ENCODE measurements around the gene IGSF23.

The IGSF23 gene

DNA sequence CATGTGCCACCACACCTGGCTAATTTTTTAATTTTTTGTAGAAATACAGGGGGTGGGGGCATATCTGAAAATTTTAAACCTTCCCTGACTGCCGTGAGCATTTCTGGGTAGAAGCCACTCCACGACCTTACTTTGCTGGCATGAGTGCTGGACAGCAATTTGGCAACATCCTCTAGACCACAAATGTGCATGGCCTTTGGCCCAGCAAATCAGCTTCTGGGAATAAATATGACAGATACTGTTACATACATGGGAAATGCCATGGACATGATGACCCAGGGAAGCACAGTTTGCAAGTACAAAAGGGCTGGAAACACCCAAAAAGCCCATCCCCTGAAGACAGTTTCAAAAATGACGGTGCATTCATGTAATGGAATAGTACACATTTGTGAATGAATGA lies 27.2 kb downstream of the IGSF23 start:
- DNase-seq (ENCODE audit: low read depth, low spot score) = no peak

DNA sequence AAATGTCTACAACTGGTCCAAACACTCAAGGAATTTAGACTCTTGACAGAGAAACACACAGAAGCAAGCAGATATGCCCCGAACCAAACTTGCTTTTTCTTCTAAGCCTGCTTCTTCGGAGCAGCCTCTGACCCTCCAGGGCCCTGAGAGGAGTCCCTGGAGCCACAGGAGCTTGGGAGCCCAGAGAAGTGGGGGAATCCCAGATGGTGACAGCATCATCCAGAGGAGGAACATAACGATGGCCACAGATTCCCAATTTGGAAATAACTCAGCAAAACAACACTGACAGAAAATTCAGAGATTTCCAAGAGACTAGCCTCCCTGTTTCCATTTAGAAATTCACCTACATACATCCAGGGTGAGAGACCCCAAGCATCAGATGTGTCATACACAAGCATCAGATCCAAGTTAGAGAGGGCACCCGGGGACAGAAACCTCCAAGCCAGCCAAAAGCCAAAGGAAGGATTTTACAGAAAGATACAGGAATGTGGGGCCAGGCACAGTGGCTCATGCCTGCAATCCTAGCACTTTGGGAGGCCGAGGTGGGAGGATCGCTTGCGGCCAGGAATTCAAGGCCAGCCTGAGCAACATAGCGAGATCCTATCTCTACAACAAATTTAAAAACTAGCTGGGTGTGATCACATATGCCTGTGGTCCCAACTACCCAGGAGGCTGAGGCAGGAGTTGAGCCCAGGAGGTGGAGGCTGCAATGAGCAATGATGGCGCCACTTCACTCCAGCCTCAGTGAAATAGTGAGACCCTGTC lies 28.3 kb downstream of the IGSF23 start:
- no peak for DNase-seq (ENCODE audit: low read depth, low spot score)

DNA sequence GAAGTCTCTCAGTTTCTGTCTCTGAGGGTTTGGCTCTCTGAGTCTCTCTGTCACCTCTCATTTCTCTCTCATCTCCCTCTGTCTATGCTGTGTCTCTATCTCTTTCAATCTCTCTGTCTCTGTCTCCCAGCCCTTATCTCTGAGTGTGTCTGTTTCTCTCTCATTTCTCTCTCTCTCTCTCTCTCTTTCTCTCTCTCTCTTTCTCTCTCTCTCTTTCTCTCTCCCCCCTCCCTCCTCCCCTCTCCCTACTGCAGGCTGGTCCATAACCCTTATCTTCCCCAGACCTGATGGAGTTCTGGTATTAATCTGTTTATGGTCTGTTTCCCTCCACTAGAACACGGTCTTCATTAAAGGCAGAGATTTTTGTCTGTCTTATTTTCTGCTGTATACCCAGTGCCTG lies 29.0 kb downstream of the IGSF23 start:
- DNase-seq (ENCODE audit: low read depth, low spot score) = no peak

DNA sequence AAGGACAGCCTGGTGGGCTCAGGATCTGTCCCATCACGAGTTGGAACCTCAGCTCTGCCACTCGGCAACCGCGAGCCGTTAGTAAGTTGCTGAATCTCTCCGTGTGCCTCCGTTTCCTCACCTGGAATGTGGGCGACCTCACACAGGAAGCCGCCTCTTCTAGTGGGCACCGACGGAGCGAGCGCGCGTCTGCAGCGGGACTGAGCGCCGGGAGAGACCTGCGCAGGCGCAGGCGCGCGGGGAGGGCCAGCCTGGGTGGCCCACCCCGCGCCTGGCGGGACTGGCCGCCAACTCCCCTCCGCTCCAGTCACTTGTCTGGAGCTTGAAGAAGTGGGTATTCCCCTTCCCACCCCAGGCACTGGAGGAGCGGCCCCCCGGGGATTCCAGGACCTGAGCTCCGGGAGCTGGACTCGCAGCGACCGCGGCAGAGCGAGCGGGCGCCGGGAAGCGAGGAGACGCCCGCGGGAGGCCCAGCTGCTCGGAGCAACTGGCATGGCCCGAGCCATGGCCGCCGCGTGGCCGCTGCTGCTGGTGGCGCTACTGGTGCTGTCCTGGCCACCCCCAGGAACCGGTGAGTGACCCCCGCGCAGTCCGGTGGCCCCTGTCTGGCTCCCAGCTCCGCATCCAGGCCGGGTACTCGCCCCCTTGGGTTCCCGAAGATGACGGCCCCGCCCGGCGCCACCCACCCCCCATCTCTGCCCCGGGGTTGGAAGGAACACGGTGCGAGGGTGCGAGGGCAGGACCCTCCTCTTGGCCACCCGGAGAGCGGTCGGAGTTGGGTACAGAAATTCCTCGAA lies 30.4 kb downstream of the IGSF23 start, which contains the start of gene PVR:
TSS of gene PVR (plus strand) at position 306 of the 797 bp plus-strand sequence. CDS start at position 493, 187 bp downstream.
- no peak for DNase-seq (ENCODE audit: low read depth, low spot score)

DNA sequence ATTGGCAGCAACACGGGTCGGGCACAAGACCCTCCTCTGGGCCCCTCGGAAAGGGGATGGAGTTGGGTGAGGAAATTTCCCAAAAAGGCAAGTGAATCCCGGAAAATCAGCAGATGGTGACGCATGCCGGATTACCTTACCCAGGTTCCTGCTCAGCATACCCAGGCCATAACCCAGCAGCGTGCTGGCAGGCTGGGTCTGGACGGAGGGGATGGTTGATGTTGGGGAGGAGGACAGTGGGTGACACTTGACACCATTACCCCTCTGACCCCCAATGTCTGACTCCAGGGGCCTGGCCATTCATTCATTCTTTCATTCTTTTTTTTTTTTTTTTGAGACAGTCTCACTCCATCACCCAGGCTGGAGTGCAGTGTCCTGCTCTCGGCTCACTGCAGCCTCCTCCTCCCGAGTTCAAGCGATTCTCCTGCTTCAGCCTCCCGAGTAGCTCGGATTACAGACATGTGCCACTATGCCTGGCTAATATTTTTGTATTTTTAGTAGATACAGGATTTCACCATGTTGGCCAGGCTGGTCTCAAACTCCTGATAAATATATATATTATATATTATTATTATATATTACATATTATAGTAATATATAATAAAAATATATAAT lies 31.1 kb downstream of the IGSF23 start:
- no peak for DNase-seq (ENCODE audit: low read depth, low spot score)

DNA sequence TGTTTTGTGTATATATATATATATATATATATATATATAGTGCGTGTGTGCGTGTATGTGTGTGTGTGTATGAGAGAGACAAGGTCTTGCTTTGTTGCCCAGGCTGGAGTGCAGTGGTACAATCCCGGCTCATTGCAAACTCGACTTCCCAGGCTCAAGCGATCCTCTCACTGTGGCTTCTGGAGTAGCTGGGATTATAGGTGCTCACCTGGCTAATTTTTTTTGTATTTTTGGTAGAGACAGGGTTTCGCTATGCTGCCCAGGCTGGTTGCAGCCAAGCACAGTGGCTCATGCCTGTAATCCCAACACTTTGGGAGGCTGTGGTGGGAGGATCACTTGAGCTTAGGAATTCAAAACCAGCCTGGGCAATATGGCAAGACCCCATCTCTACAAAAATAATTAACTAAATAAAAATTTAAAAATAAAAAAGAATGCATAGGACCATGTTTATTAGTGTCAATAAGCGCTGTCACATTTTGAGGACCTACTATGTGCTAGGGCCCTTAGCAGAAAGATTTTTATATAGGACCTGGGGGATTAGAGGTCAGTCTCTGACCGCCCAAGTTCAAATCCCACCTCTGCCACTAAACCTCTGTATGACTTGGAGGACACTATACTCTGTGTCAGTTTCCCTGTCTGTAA lies 32.2 kb downstream of the IGSF23 start:
- DNase-seq (ENCODE audit: low read depth, low spot score) = no peak

DNA sequence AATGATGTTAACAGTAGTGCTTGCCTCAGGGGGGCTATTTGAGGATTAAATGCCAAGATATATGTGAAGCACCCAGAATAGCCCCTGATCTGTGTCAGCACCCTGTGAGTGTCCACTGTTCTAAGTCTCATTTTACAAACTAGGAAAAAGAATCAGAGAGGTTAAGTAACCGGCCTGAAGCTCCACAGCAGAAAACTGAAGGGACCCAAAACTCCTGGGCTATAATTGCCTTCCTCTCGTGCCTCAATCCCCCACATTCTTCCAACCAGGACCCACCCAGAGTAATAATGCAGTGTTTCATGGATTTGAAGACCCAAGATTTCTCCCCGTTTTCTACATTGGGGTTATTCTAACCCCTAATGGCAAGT lies 32.7 kb downstream of the IGSF23 start:
- DNase-seq (ENCODE audit: low read depth, low spot score) = no peak

DNA sequence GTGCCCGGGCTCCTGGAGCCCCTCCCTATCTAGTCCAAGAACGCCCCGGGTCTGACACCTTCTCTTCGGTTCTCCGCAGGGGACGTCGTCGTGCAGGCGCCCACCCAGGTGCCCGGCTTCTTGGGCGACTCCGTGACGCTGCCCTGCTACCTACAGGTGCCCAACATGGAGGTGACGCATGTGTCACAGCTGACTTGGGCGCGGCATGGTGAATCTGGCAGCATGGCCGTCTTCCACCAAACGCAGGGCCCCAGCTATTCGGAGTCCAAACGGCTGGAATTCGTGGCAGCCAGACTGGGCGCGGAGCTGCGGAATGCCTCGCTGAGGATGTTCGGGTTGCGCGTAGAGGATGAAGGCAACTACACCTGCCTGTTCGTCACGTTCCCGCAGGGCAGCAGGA lies 33.8 kb downstream of the IGSF23 start:
- DNase-seq (ENCODE audit: low read depth, low spot score) = no peak

DNA sequence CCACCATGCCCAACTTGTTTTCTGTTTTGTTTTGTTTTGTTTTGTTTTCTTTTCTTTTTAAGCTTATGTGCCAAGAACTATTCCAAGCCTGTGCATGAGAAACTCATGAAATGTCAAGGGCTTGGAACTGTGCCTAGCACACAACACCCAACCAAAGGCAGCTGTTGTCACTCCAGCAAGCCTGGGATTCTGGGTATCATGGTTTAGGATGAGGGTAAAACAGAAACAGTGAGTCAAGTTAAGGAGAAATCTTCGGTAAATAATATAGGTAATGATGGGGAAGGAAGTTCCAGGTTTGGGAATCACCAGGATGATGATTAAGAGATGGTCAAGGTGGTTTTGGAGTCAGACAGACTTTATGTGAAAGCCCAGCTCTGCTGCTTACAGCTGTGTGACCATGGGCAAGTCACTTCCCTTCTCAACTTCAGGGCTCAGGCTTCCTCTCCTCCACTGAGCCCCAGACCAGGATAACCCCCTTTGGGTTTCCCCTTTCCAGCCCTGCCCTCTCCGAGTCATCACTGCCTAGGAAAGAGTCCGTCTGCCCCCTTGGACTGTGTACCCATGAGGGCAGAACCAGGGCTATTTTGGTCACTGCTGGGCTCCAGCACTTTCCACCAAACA lies 35.4 kb downstream of the IGSF23 start:
- DNase-seq (ENCODE audit: low read depth, low spot score) = no peak

DNA sequence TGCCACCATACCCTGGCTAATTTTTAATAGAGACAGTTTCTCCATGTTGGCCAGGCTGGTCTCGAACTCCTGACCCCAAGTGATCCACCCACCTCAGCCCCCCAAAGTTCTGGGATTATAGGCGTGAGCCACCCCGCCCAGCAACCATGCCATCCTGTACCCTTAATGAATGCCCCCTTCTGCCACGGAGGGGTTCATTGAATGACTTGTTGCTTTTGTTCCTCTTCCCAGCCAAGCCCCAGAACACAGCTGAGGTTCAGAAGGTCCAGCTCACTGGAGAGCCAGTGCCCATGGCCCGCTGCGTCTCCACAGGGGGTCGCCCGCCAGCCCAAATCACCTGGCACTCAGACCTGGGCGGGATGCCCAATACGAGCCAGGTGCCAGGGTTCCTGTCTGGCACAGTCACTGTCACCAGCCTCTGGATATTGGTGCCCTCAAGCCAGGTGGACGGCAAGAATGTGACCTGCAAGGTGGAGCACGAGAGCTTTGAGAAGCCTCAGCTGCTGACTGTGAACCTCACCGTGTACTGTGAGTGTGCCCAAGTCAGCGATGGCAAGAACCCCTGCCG lies 36.3 kb downstream of the IGSF23 start:
- DNase-seq (ENCODE audit: low read depth, low spot score) = no peak

DNA sequence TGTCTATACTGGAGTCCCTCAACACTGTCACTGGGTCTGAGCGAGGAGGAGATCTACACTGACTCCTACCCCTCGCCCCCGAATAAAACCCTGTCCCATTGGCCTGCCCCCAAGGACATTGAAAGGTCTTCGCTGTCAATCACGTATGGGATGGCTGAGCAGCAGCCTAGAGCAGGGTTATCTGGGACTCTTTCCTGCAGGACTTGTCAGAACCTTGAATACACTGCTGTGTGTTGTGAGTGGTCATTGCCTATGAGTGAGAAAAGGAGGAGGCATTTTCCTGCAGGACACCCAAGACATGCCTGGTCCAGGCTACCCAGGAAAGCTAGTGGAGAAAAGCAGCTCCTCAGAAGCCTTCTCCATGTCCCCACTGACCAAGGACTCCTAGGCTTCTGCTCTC lies 40.0 kb downstream of the IGSF23 start:
- DNase-seq (ENCODE audit: low read depth, low spot score) = no peak

DNA sequence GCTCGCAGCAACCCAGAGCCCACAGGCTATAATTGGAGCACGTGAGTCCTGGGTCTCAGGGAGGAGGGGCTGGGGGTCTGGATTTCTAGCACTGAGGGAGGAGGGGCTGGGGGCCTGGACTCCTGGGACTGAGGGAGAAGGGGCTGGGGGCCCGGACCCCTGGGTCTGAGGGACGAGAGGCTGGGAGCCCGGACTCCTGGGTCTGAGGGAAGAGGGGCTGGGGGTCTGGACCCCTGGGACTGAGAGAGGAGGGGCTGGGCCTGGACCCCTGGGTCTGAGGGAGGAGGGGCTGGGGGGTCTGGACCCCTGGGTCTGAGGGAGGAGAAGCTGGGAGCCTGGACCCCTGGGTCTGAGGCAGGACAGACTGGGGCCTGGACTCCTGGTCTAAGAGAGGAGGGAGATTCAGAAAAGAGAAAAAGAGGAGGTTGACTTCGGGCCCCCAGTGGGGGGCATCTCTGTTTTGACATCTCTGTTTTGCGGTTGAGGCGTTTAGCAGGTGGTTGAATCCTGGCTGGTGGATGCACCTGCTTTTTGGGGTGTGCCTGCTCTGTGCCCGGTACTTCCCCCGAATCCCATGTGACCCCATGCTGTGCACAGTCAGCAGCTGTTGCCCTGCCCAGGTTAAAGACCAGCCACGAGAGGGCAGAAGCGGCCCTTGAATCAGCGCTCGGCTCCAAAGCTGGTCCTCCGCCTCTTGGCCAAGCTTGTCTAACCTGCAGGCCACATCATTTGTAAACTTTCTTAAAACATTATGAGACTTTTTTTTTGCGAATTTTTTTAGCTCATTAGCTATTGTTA lies 40.8 kb downstream of the IGSF23 start:
- peak; percentile 35 for DNase-seq (ENCODE audit: low read depth, low spot score)

DNA sequence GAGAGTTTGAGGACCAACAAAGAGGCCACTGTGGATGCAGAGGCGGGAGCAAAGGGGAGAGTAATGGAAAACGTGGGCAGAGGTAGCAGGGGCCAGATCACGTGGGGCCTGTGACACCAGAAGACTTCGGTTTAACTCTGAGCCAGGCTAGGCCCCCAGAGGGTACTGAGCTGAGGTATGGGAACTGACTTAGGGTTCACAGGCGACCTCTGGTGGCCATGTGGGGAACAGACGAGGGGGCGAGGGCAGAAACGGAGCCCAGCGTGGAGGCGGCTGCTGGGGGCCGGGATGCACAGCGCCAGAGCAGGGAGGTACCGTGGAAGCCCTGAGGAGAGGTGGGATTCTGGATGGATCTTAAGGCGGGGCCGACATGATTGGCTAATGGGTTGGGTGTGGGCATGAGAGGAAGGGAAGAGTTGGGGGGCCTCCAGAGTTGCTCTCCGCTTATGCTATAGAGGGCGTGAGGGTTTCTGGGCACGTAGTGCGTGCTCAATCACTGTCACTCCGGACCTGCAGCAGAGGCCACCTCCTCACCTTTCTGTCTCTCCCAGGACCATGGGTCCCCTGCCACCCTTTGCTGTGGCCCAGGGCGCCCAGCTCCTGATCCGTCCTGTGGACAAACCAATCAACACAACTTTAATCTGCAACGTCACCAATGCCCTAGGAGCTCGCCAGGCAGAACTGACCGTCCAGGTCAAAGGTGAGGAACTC lies 44.0 kb downstream of the IGSF23 start:
- DNase-seq (ENCODE audit: low read depth, low spot score) = peak; percentile 20

DNA sequence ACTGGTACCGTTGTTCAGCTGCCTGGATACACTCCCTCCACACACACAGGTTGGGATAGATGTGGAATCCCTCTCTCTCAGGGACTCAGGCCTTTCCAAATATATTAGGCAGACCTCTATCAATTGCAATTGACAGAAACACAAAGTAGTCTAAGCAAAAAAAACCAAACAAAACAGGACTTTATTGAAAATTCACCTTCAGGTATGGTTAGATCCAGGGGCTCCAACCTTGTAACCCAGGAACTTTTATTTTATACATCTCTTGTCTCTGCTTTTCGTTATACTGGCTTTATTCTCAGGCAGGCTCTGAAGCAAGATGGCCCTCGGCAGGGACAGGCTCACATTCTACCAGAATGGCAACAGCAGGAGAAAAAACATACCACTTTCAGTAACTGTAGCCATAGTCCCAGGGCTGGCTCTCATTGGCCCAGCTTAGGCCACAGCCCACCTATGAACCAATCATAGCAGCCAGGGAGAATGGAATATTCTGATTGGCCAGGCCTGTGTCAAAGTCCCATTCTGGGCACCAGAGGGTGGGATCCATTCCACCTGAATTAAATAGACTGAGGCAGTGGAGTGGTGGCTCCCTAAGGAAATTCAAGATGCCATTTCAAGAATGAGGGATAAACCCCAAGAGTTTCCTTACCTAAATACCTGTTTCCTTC lies 44.8 kb downstream of the IGSF23 start:
- DNase-seq (ENCODE audit: low read depth, low spot score) = no peak

DNA sequence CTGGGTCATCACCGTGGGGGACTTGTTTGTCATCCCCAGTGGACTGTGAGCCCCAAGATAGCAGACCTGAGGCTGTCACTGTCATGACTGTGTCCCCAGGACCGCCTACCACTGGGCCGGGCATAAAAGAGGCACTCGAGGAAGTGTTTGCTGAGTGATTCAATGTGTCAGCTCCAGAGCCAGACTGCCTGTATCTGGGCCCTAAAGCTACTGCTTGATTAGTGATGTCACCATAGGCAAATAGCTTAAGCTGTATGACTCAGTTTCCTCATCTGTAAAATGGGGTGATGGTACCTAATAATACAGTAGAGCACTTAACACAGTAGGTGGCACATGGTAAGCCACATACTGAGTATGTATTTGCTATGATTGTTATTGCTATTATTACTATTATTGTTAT lies 46.7 kb downstream of the IGSF23 start:
- no peak for DNase-seq (ENCODE audit: low read depth, low spot score)

DNA sequence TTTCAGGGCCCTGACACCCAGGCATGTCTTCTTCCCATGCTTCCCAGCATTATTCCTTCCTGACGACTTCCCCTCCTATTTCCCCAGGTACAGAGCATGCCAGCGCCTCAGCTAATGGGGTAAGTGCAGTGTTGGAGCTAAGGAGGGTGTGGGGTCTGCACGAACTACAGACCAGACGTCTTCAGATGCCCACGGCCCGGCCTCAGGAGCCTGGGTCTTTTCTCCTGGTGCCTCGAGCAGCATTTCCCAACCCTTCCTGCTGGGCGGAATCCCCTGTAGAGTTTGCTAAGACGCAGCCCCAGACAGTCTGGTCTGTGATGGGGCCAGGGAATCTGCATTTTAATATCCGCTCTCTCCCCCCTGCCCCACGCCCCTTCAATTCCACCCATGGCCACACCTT lies 47.8 kb downstream of the IGSF23 start:
- DNase-seq (ENCODE audit: low read depth, low spot score) = no peak

DNA sequence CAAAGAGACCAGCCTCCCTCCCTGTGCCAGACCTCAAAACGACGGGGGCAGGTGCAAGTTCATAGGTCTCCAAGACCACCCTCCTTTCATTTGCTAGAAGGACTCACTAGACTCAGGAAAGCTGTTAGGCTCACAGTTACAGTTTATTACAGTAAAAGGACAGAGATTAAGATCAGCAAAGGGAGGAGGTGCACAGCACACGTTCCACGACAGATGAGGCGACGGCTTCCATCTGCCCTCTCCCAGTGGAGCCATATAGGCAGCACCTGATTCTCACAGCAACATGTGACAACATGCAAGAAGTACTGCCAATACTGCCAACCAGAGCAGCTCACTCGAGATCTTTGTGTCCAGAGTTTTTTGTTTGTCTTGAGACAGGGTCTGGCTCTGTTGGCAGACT lies 48.5 kb downstream of the IGSF23 start:
- DNase-seq (ENCODE audit: low read depth, low spot score) = no peak

DNA sequence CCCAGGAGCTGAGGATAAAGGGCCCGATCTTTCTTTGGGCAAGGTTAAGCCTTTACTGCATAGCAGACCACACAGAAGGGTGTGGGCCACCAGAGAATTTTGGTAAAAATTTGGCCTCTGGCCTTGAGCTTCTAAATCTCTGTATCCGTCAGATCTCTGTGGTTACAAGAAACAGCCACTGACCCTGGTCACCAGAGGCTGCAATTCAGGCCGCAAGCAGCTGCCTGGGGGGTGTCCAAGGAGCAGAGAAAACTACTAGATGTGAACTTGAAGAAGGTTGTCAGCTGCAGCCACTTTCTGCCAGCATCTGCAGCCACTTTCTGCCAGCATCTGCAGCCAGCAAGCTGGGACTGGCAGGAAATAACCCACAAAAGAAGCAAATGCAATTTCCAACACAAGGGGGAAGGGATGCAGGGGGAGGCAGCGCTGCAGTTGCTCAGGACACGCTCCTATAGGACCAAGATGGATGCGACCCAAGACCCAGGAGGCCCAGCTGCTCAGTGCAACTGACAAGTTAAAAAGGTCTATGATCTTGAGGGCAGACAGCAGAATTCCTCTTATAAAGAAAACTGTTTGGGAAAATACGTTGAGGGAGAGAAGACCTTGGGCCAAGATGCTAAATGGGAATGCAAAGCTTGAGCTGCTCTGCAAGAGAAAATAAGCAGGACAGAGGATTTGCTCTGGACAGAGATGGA lies 49.5 kb downstream of the IGSF23 start:
- no peak for DNase-seq (ENCODE audit: low read depth, low spot score)

DNA sequence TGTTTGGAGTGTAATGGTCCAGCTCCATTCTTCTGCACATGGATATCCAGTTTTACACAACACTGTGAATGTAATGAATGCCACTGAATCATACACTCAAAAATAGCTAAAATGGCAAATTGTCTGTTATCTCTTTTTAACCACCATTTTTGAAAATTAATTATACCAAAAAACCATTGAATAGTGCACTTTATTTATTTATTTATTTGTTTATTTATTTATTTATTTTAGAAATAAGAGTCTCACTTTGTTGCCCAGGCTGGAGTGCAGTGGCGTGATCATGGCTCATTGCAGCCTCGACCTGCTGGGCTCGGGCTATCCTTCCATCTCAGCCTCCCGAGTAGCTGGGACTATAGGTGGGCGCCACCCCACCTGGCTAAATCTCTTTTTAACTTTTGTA lies 50.6 kb downstream of the IGSF23 start:
- DNase-seq (ENCODE audit: low read depth, low spot score) = no peak

Measured in activated CD4-positive, CD25-positive, alpha-beta regulatory T cell treated with anti-CD3 and anti-CD28 coated beads, Interleukin-2, amount 50 U/mL, for 16 hours (primary cell).